Measurements from ENCODE around the gene VTA1. TPM values are rescaled to one million over a fixed set of nuclear protein-coding genes. Genes with fewer than 3 reads are reported as not detected.

The VTA1 gene
- total and polyA plus RNA-seq, 11 donors, result 14.3 to 56.6 (median 41.0) TPM

DNA sequence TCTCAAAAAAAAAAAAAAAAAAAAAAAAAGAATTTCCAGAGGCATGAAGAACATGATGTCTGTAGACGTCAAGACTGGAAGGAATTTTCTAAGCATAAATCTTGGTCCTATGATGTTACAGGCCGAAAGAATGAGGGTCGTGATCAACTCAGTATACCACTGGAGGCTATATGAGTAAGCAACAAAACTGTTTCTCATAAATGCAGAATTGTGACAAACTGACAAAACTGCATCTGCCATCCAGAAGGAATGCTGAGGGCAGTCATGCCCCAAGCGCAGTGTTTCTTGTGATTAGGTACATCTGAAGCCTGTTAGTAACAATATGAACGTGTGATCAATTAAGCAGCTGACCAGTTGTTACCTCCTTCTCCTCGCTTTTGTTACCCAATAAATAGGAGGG lies 111.2 kb downstream of the VTA1 start:
- H3K36me3 ChIP-seq, result no peaks in the 10 kb centered on the region
- no peak overlapping the region for H3K4me3 ChIP-seq
- no peaks in the 10 kb centered on the region for H3K9me3 ChIP-seq
- TF ChIP-seq, protein P1, sequence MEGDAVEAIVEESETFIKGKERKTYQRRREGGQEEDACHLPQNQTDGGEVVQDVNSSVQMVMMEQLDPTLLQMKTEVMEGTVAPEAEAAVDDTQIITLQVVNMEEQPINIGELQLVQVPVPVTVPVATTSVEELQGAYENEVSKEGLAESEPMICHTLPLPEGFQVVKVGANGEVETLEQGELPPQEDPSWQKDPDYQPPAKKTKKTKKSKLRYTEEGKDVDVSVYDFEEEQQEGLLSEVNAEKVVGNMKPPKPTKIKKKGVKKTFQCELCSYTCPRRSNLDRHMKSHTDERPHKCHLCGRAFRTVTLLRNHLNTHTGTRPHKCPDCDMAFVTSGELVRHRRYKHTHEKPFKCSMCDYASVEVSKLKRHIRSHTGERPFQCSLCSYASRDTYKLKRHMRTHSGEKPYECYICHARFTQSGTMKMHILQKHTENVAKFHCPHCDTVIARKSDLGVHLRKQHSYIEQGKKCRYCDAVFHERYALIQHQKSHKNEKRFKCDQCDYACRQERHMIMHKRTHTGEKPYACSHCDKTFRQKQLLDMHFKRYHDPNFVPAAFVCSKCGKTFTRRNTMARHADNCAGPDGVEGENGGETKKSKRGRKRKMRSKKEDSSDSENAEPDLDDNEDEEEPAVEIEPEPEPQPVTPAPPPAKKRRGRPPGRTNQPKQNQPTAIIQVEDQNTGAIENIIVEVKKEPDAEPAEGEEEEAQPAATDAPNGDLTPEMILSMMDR (IDR thresholded peaks at IDR 0.05), result no peak
- TF ChIP-seq POLR2A (IDR thresholded peaks at IDR 0.05), result no peak
- ATAC-seq, result no peak
- DNase-seq, result no peak
- H3K27ac ChIP-seq, result no peak overlapping the region
- intact Hi-C loops (cut with DNase I), result no loop called here
- WGBS, 4 donors, result 92 to 96% (median 94%) methylated on average over 6 of the region's 6 CpGs
- no peaks in the 10 kb centered on the region for H3K4me1 ChIP-seq
- no peaks in the 10 kb centered on the region for H3K27me3 ChIP-seq

GRCh38 chr6:142258757-142259156 lies 111.7 kb downstream of the VTA1 start:
- DNase-seq, result no peak
- intact Hi-C loops (cut with DNase I), result no loop called here
- no peak overlapping the region for H3K4me3 ChIP-seq
- H3K36me3 ChIP-seq, result no peaks in the 10 kb centered on the region
- WGBS, 4 donors, result 94 to 97% (median 94%) methylated on average over 8 of the region's 8 CpGs
- no peaks in the 10 kb centered on the region for H3K4me1 ChIP-seq
- H3K27me3 ChIP-seq, result no peaks in the 10 kb centered on the region
- no peak overlapping the region for H3K27ac ChIP-seq
- TF ChIP-seq POLR2A (IDR thresholded peaks at IDR 0.05), result no peak
- TF ChIP-seq, protein P1 (IDR thresholded peaks at IDR 0.05), result no peak
- ATAC-seq, result no peak
- no peaks in the 10 kb centered on the region for H3K9me3 ChIP-seq

DNA sequence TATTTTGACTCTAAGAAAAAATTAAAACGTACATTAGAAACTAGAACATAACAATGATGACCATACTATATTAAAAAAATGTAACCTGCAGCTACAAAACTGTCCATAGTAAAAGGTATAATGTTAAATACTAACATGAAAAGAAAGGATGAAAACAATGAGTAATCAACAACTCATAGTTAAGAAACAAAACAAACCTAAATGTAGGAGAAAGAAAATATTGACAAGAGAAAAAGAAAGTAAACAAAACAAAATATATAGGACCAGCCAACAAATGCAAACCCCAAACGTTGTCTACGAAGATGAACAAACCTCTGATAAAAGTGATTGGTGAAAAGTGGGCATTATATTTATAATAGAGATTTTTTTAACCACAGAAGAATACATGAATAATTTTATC lies 113.7 kb downstream of the VTA1 start:
- intact Hi-C loops (cut with DNase I), result no loop called here
- Histone ChIP-seq H3K36me3 (no peaks in the 10 kb centered on the region), H3K4me3 (no peak overlapping the region), H3K27ac (no peak overlapping the region), H3K27me3 (no peaks in the 10 kb centered on the region), H3K9me3 (no peaks in the 10 kb centered on the region), H3K4me1 (no peaks in the 10 kb centered on the region)
- TF ChIP-seq, protein P1 (IDR thresholded peaks at IDR 0.05), result no peak
- TF ChIP-seq POLR2A (IDR thresholded peaks at IDR 0.05), result no peak
- ATAC-seq (no peak), DNase-seq (no peak)
- 77 to 82% (median 80%) methylated on average over 3 of the region's 3 CpGs for WGBS, 4 donors

GRCh38 chr6:142262231-142262630 lies 115.2 kb downstream of the VTA1 start:
- H3K9me3 ChIP-seq, result no peaks in the 10 kb centered on the region
- TF ChIP-seq, protein P1 (IDR thresholded peaks at IDR 0.05), result no peak
- TF ChIP-seq POLR2A (IDR thresholded peaks at IDR 0.05), result no peak
- DNase-seq (no peak), ATAC-seq (no peak)
- intact Hi-C loops (cut with DNase I), result no loop called here
- no peaks in the 10 kb centered on the region for H3K4me1 ChIP-seq
- H3K36me3 ChIP-seq, result no peaks in the 10 kb centered on the region
- no peak overlapping the region for H3K27ac ChIP-seq
- no peaks in the 10 kb centered on the region for H3K27me3 ChIP-seq
- H3K4me3 ChIP-seq, result no peak overlapping the region
